HEK293 (cell line): ENCODE results near the gene VARS1.

Source experiments
- KLF7 ChIP-seq: fragments of 450-650 bp; formaldehyde crosslinking; IDR thresholded peaks from 2 replicates; pipeline ENCODE4 v1.5.1; 2016; ENCODE audit warnings: missing biosample characterization, missing genetic modification characterization, borderline replicate concordance
- MYNN ChIP-seq: fragments of 450-650 bp; formaldehyde crosslinking; IDR thresholded peaks from 2 replicates; pipeline ENCODE4 v1.5.1; 2016; ENCODE audit warnings: missing biosample characterization, missing genetic modification characterization, borderline replicate concordance
- SCRT1 ChIP-seq: fragments of 450-650 bp; formaldehyde crosslinking; IDR thresholded peaks from 2 replicates; pipeline ENCODE4 v1.5.1; 2016; ENCODE audit warnings: missing biosample characterization, missing genetic modification characterization, borderline replicate concordance
- SETDB1 ChIP-seq: IDR thresholded peaks from one replicate; pipeline ENCODE4 v1.6.1; 2017; ENCODE audit warnings: mild to moderate bottlenecking, low read length, moderate library complexity, mixed read lengths; ENCODE audit not compliant: insufficient read length
- YY1 ChIP-seq: fragments of 450-650 bp; formaldehyde crosslinking; IDR thresholded peaks from 2 replicates; pipeline ENCODE4 v1.5.1; 2018; ENCODE audit warnings: missing biosample characterization, missing genetic modification characterization
- ZBTB17 ChIP-seq: fragments of 450-650 bp; formaldehyde crosslinking; IDR thresholded peaks from 2 replicates; pipeline ENCODE4 v1.5.1; 2016; ENCODE audit warnings: missing biosample characterization, missing genetic modification characterization
- ZBTB8A ChIP-seq: fragments of 450-650 bp; formaldehyde crosslinking; IDR thresholded peaks from 2 replicates; pipeline ENCODE4 v1.5.1; 2016; ENCODE audit warnings: missing biosample characterization, missing genetic modification characterization
- ZNF10 ChIP-seq: fragments of 450-650 bp; formaldehyde crosslinking; IDR thresholded peaks from 2 replicates; pipeline ENCODE4 v1.5.1; 2017; ENCODE audit warnings: missing biosample characterization, missing genetic modification characterization
- ZNF184 ChIP-seq: fragments of 450-650 bp; IDR thresholded peaks from 2 replicates; pipeline ENCODE4 v1.5.1; 2018; ENCODE audit warnings: missing biosample characterization, mild to moderate bottlenecking, missing genetic modification characterization
- ZNF214 ChIP-seq: fragments of 450-650 bp; formaldehyde crosslinking; IDR thresholded peaks from 2 replicates; pipeline ENCODE4 v1.5.1; 2017; ENCODE audit warnings: missing biosample characterization, mild to moderate bottlenecking, missing genetic modification characterization, borderline replicate concordance
- ZNF223 ChIP-seq: fragments of 450-650 bp; formaldehyde crosslinking; IDR thresholded peaks from 2 replicates; pipeline ENCODE4 v1.5.1; 2016; ENCODE audit warnings: missing biosample characterization, missing genetic modification characterization
- ZNF248 ChIP-seq: fragments of 450-650 bp; formaldehyde crosslinking; IDR thresholded peaks from 2 replicates; pipeline ENCODE4 v1.5.1; 2017; ENCODE audit warnings: missing biosample characterization, missing genetic modification characterization
- ZNF266 ChIP-seq: fragments of 450-650 bp; formaldehyde crosslinking; IDR thresholded peaks from 2 replicates; pipeline ENCODE4 v1.5.1; 2016; ENCODE audit warnings: missing biosample characterization, missing genetic modification characterization, low read depth
- ZNF48 ChIP-seq: fragments of 450-650 bp; formaldehyde crosslinking; IDR thresholded peaks from 2 replicates; pipeline ENCODE4 v1.5.1; 2016; ENCODE audit warnings: missing biosample characterization, missing genetic modification characterization
- ZNF544 ChIP-seq: fragments of 450-650 bp; formaldehyde crosslinking; IDR thresholded peaks from 2 replicates; pipeline ENCODE4 v1.5.0; 2017; ENCODE audit warnings: missing biosample characterization, missing genetic modification characterization
- ZNF561 ChIP-seq: fragments of 450-650 bp; IDR thresholded peaks from 2 replicates; pipeline ENCODE4 v1.5.1; 2018; ENCODE audit warnings: missing biosample characterization, missing genetic modification characterization, borderline replicate concordance
- ZNF660 ChIP-seq: fragments of 450-650 bp; IDR thresholded peaks from 2 replicates; pipeline ENCODE4 v1.5.1; 2018; ENCODE audit warnings: missing biosample characterization, mild to moderate bottlenecking, missing genetic modification characterization
- ZNF677 ChIP-seq: fragments of 450-650 bp; IDR thresholded peaks from 2 replicates; pipeline ENCODE4 v1.5.0; 2018; ENCODE audit warnings: missing biosample characterization, mild to moderate bottlenecking, missing genetic modification characterization, moderate library complexity
- ZNF707 ChIP-seq: fragments of 450-650 bp; formaldehyde crosslinking; IDR thresholded peaks from 2 replicates; pipeline ENCODE4 v1.5.1; 2016; ENCODE audit warnings: missing biosample characterization, missing genetic modification characterization
- ZNF768 ChIP-seq: fragments of 450-650 bp; formaldehyde crosslinking; IDR thresholded peaks from 2 replicates; pipeline ENCODE4 v1.5.1; 2018; ENCODE audit warnings: missing biosample characterization, mild to moderate bottlenecking, missing genetic modification characterization
- ZNF785 ChIP-seq: fragments of 450-650 bp; formaldehyde crosslinking; IDR thresholded peaks from 2 replicates; pipeline ENCODE4 v1.5.1; 2016; ENCODE audit warnings: missing biosample characterization, missing genetic modification characterization
- ZNF837 ChIP-seq: fragments of 450-650 bp; formaldehyde crosslinking; IDR thresholded peaks from 2 replicates; pipeline ENCODE4 v1.5.1; 2016; ENCODE audit warnings: missing biosample characterization, missing genetic modification characterization
- ZXDB ChIP-seq: fragments of 450-650 bp; formaldehyde crosslinking; IDR thresholded peaks from 2 replicates; pipeline ENCODE4 v1.5.1; 2016; ENCODE audit warnings: missing biosample characterization, missing genetic modification characterization
- TF ChIP-seq, protein P1 (sequence below): sonication (generic); formaldehyde crosslinking; IDR thresholded peaks from 2 replicates; pipeline ENCODE4 v1.8.1; 2022; ENCODE audit warnings: mild to moderate bottlenecking, moderate library complexity, missing genetic modification reagents
- TF ChIP-seq, protein P2 (sequence below): fragments of 450-650 bp; formaldehyde crosslinking; IDR thresholded peaks from 2 replicates; pipeline ENCODE4 v1.5.1; 2016; ENCODE audit warnings: missing biosample characterization, missing genetic modification characterization, low read depth
- TF ChIP-seq, protein P3 (sequence below): fragments of 450-650 bp; formaldehyde crosslinking; IDR thresholded peaks from 2 replicates; pipeline ENCODE4 v1.5.1; 2017; ENCODE audit warnings: missing biosample characterization, missing genetic modification characterization
- TF ChIP-seq, protein P4 (sequence below): fragments of 450-650 bp; formaldehyde crosslinking; IDR thresholded peaks from 2 replicates; pipeline ENCODE4 v1.5.1; 2016; ENCODE audit warnings: missing biosample characterization, missing genetic modification characterization
- TF ChIP-seq, protein P5 (sequence below): fragments of 450-650 bp; formaldehyde crosslinking; IDR thresholded peaks from 2 replicates; pipeline ENCODE4; 2016; ENCODE audit warnings: missing biosample characterization, missing genetic modification characterization
- TF ChIP-seq, protein P6 (sequence below): fragments of 450-650 bp; formaldehyde crosslinking; IDR thresholded peaks from 2 replicates; pipeline ENCODE4 v1.5.1; 2016; ENCODE audit warnings: missing biosample characterization, missing genetic modification characterization
- TF ChIP-seq, protein P7 (sequence below): fragments of 450-650 bp; formaldehyde crosslinking; IDR thresholded peaks from 2 replicates; pipeline ENCODE4 v1.5.1; 2016; ENCODE audit warnings: missing biosample characterization, missing genetic modification characterization

The VARS1 gene

DNA sequence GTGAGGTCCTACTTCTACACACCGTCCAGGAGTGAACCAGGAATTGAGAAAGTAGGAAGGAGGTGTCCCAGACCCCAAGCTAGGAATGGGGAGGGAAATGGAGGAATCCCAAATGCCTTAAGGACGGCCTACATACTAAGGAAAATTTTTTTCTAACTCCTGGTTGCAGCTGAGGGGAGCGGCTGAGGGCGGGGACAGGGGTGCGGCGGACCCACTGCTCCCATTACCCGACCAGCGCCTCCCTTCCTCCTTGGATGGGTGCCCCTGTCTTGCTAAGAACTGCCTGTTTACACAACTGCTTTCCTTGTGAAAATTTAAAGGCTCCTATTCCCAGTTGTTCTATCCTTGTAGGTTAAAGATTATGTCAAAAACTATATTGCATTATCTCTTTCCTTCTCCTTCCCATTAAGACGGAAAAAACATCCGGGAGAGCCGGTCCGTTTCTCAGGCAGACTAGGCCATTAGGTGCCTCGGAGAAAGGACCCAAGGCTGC lies 31.3 kb upstream of the VARS1 start (continued):
- TF ChIP-seq, protein P1, sequence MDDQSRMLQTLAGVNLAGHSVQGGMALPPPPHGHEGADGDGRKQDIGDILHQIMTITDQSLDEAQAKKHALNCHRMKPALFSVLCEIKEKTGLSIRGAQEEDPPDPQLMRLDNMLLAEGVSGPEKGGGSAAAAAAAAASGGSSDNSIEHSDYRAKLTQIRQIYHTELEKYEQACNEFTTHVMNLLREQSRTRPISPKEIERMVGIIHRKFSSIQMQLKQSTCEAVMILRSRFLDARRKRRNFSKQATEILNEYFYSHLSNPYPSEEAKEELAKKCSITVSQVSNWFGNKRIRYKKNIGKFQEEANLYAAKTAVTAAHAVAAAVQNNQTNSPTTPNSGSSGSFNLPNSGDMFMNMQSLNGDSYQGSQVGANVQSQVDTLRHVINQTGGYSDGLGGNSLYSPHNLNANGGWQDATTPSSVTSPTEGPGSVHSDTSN (CRISPR knock-in tag) = no peak
- TF ChIP-seq ZBTB17 (tag by site-specific recombination) (no peak), SETDB1 (no peak), ZNF707 (no peak), ZNF768 (tag by site-specific recombination) (no peak), MYNN (tag by site-specific recombination) (no peak), ZNF48 (tag by site-specific recombination) (no peak), ZNF660 (tag by site-specific recombination) (peak; percentile 88; the same call in 1 of the 2 replicates), ZNF184 (tag by site-specific recombination) (peak; percentile 56; the same call in 1 of the 2 replicates), ZNF266 (tag by site-specific recombination) (no peak), KLF7 (peak; percentile 79), ZNF10 (tag by site-specific recombination) (no peak), ZBTB8A (no peak; the same call in 1 of the 2 replicates), ZXDB (tag by site-specific recombination) (peak; percentile 57), ZNF544 (tag by site-specific recombination) (no peak), ZNF677 (tag by site-specific recombination) (no peak), ZNF837 (tag by site-specific recombination) (no peak), ZNF223 (tag by site-specific recombination) (no peak), ZNF785 (tag by site-specific recombination) (no peak), ZNF214 (tag by site-specific recombination) (no peak), ZNF561 (peak; percentile 84; the same call in 1 of the 2 replicates), SCRT1 (tag by site-specific recombination) (no peak), YY1 (tag by site-specific recombination) (no peak), ZNF248 (tag by site-specific recombination) (no peak)
- TF ChIP-seq, protein P2, sequence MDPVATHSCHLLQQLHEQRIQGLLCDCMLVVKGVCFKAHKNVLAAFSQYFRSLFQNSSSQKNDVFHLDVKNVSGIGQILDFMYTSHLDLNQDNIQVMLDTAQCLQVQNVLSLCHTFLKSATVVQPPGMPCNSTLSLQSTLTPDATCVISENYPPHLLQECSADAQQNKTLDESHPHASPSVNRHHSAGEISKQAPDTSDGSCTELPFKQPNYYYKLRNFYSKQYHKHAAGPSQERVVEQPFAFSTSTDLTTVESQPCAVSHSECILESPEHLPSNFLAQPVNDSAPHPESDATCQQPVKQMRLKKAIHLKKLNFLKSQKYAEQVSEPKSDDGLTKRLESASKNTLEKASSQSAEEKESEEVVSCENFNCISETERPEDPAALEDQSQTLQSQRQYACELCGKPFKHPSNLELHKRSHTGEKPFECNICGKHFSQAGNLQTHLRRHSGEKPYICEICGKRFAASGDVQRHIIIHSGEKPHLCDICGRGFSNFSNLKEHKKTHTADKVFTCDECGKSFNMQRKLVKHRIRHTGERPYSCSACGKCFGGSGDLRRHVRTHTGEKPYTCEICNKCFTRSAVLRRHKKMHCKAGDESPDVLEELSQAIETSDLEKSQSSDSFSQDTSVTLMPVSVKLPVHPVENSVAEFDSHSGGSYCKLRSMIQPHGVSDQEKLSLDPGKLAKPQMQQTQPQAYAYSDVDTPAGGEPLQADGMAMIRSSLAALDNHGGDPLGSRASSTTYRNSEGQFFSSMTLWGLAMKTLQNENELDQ (tag by site-specific recombination) = no peak
- TF ChIP-seq, protein P3, sequence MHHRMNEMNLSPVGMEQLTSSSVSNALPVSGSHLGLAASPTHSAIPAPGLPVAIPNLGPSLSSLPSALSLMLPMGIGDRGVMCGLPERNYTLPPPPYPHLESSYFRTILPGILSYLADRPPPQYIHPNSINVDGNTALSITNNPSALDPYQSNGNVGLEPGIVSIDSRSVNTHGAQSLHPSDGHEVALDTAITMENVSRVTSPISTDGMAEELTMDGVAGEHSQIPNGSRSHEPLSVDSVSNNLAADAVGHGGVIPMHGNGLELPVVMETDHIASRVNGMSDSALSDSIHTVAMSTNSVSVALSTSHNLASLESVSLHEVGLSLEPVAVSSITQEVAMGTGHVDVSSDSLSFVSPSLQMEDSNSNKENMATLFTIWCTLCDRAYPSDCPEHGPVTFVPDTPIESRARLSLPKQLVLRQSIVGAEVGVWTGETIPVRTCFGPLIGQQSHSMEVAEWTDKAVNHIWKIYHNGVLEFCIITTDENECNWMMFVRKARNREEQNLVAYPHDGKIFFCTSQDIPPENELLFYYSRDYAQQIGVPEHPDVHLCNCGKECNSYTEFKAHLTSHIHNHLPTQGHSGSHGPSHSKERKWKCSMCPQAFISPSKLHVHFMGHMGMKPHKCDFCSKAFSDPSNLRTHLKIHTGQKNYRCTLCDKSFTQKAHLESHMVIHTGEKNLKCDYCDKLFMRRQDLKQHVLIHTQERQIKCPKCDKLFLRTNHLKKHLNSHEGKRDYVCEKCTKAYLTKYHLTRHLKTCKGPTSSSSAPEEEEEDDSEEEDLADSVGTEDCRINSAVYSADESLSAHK (tag by site-specific recombination) = 0 out of 2 replicates have a peak, but pooled peaks have one; percentile 19
- TF ChIP-seq, protein P4, sequence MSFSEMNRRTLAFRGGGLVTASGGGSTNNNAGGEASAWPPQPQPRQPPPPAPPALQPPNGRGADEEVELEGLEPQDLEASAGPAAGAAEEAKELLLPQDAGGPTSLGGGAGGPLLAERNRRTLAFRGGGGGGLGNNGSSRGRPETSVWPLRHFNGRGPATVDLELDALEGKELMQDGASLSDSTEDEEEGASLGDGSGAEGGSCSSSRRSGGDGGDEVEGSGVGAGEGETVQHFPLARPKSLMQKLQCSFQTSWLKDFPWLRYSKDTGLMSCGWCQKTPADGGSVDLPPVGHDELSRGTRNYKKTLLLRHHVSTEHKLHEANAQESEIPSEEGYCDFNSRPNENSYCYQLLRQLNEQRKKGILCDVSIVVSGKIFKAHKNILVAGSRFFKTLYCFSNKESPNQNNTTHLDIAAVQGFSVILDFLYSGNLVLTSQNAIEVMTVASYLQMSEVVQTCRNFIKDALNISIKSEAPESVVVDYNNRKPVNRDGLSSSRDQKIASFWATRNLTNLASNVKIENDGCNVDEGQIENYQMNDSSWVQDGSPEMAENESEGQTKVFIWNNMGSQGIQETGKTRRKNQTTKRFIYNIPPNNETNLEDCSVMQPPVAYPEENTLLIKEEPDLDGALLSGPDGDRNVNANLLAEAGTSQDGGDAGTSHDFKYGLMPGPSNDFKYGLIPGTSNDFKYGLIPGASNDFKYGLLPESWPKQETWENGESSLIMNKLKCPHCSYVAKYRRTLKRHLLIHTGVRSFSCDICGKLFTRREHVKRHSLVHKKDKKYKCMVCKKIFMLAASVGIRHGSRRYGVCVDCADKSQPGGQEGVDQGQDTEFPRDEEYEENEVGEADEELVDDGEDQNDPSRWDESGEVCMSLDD = peak; percentile 48; the same call in 1 of the 2 replicates
- TF ChIP-seq, protein P5, sequence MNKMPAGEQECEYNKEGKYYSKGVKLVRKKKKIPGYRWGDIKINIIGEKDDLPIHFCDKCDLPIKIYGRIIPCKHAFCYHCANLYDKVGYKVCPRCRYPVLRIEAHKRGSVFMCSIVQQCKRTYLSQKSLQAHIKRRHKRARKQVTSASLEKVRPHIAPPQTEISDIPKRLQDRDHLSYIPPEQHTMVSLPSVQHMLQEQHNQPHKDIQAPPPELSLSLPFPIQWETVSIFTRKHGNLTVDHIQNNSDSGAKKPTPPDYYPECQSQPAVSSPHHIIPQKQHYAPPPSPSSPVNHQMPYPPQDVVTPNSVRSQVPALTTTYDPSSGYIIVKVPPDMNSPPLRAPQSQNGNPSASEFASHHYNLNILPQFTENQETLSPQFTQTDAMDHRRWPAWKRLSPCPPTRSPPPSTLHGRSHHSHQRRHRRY = no peak
- TF ChIP-seq, protein P6, sequence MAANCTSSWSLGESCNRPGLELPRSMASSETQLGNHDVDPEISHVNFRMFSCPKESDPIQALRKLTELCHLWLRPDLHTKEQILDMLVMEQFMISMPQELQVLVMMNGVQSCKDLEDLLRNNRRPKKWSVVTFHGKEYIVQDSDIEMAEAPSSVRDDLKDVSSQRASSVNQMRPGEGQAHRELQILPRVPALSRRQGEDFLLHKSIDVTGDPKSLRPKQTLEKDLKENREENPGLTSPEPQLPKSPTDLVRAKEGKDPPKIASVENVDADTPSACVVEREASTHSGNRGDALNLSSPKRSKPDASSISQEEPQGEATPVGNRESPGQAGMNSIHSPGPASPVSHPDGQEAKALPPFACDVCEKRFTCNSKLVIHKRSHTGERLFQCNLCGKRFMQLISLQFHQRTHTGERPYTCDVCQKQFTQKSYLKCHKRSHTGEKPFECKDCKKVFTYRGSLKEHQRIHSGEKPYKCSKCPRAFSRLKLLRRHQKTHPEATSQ (tag by site-specific recombination) = no peak
- TF ChIP-seq, protein P7, sequence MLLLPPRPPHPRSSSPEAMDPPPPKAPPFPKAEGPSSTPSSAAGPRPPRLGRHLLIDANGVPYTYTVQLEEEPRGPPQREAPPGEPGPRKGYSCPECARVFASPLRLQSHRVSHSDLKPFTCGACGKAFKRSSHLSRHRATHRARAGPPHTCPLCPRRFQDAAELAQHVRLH (tag by site-specific recombination) = peak; percentile 85
